Activated CD4-positive, alpha-beta T cell treated with anti-CD3 and anti-CD28 coated beads, Interleukin-2, amount 10 ng/mL, durations not matched to agents 24 days and 14 days (primary cell): Measurements from ENCODE around the gene TMEM134. TPM values are rescaled to one million over a fixed set of nuclear protein-coding genes. Genes with fewer than 3 reads are reported as not detected.
A peak's percentile ranks its signal among the peaks of the same experiment; 100 is the strongest.

Experiments
- DNase-seq: peaks from one replicate; pipeline ENCODE4 v3.0.0; 2022
- H3K27ac Mint-ChIP-seq: one replicate; pipeline ENCODE4 v1.8.0; 2022; ENCODE audit warnings: mild to moderate bottlenecking, mixed read lengths
- H3K27me3 Mint-ChIP-seq: one replicate; pipeline ENCODE4 v1.8.0; 2022; ENCODE audit warnings: mixed read lengths
- H3K36me3 Mint-ChIP-seq: one replicate; pipeline ENCODE4 v1.8.0; 2022; ENCODE audit warnings: low read depth, mild to moderate bottlenecking, mixed read lengths
- H3K4me1 Mint-ChIP-seq: one replicate; pipeline ENCODE4 v1.8.0; 2021; ENCODE audit warnings: mixed read lengths
- H3K4me3 Mint-ChIP-seq: one replicate; pipeline ENCODE4 v1.8.0; 2022; ENCODE audit warnings: mild to moderate bottlenecking, moderate library complexity, mixed read lengths
- H3K9me3 Mint-ChIP-seq: one replicate; pipeline ENCODE4 v1.8.0; 2021; ENCODE audit warnings: mixed read lengths
- intact Hi-C: fragments of 100-400 bp; cut with micrococcal nuclease; formaldehyde crosslinking; loops from one replicate; pipeline ENCODE4 v1.15.1; 2023
- total RNA-seq: library from RNA; stranded (reverse); gene quantifications from 2 replicates; pipeline ENCODE4 v1.2.3, GENCODE V29; 2022

TMEM134 gene
- total RNA-seq, 1 donor from 2014 or later: 56.8 TPM

DNA sequence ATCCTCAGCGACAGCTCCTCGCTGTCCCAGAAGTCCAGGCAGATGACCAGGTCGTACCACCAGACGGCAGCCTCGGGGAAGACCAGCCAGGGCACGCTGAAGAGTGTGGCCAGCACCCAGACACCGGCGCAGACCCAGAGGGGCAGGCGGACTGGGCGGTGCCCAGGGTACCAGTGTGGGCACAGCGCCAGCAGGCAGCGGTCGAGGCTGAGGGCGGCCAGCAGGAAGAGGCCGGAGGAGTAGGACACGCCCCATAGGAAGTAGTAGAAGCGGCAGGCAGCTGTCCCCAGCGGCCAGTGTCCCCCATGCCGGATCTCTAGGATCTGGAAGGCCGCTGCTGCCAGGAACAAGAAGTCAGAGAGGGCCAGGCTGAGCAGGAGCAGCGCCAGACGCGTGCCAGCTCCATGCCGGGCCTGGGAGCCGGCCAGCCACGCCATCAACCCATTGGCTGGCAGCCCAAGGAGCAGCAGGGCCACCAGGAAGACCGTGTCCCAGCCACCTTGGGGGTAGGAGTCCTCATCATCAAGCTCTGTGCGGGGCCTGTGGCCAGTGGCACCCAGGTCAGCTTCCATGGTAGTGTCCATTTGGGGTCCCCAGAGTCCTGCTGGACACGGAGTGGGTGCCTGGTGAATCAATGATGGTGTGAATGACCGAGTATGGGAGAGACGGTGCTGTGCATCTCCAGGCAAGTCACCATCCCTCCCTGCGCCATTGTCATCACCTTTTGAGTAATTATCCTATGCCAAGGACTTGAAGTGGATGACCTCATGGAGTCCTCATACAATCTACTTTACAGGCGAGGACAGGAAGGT is 16.7 kb downstream of the TMEM134 start, which contains the start of gene GPR152:
GPR152 (minus strand) TSS at position 589 of the 812 bp plus-strand sequence; CDS start at position 584, 5 bp downstream.
- no peak for DNase-seq
- Mint-ChIP-seq H3K27ac (no peak within 1 kb of the TSS), H3K9me3 (no peaks in the 10 kb centered on the region), H3K27me3 (peaks cover 3% of the 10 kb centered on the region), H3K4me3 (no peak within 1 kb of the TSS), H3K4me1 (peaks cover 11% of the 10 kb centered on the region), H3K36me3 (no peaks in the 10 kb centered on the region)
- intact Hi-C loops: no loop called here

DNA sequence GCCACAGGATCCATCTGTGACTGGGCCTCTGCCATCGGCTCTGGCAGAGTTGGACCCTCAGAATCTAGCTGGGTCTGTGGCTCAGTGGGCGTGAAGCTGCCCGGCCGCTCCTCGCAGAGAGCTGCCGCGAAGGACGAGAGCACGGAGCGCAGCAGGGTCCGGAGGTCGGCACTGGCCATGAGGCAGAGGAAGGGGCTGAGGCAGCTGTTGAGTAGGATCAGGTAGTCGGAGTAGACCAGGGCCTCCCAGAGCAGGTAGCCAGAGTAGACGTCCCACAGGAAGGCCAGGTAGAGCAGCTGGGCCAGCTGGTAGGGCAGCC is 17.4 kb downstream of the TMEM134 start:
- Mint-ChIP-seq H3K27me3 (peaks cover 3% of the 10 kb centered on the region), H3K27ac (no peak overlapping the region), H3K9me3 (no peaks in the 10 kb centered on the region), H3K4me1 (peaks cover 12% of the 10 kb centered on the region), H3K36me3 (no peaks in the 10 kb centered on the region), H3K4me3 (no peak overlapping the region)
- intact Hi-C loops: no loop called here
- DNase-seq: no peak

DNA sequence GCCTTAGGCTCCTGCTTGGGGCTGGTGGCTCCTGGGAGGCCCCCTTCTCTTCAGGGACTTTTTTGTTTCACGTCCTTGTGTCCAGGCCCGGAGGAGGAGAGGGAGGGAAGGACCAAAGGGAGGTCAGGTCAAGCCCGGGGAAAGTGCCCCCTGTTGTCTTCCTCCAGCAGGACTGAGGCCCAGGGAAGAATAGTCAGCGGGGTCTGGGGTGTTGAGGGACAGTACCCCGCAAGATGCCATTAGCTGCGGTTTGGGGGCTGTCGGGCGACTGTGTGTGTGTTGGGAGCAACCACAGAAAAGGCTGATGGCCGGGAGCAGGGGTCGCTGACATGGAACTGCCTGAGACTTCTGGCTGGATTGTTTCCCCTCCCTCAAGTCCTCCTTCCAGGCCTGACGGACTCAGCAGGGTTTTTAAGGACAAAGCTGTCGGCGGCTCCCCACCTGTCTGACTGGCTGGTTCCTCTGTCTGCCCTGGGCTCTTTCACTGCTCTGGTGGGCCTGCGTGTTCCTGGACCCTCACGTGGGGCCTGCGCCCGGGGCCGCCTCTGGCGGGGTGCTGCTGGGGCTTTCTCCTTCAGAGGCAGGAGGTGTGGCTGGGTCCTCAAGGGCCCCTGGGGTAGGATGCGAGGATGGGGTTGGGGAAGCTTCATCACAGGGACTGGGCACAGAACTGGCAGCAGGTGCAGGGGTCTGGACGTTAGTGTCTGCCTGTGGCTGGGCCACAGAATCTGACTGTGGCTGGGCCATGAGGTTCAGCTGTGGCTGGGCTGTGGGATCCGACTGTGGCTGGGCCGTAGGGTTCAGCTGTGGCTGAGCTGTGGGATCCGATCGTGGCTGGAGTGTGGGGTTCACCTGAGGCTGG is 18.0 kb downstream of the TMEM134 start:
- Mint-ChIP-seq H3K4me1 (peaks cover 16% of the 10 kb centered on the region), H3K4me3 (no peak overlapping the region), H3K27me3 (peaks cover 3% of the 10 kb centered on the region), H3K9me3 (no peaks in the 10 kb centered on the region), H3K36me3 (no peaks in the 10 kb centered on the region), H3K27ac (no peak overlapping the region)
- no peak for DNase-seq
- intact Hi-C loops: no loop called here

- Mint-ChIP-seq H3K36me3 (no peaks in the 10 kb centered on the region), H3K4me3 (no peak overlapping the region), H3K27ac (peak overlapping the region; percentile 16), H3K27me3 (peaks cover 3% of the 10 kb centered on the region), H3K9me3 (no peaks in the 10 kb centered on the region), H3K4me1 (peaks cover 34% of the 10 kb centered on the region)
- intact Hi-C loops: no loop called here
- DNase-seq: no peak
Measured at GRCh38 chr11:67449116-67449844, 19.8 kb downstream of the TMEM134 start.

- intact Hi-C loops: no loop called here
- Mint-ChIP-seq H3K27ac (no peak overlapping the region), H3K36me3 (no peaks in the 10 kb centered on the region), H3K4me1 (peaks cover 38% of the 10 kb centered on the region), H3K27me3 (peaks cover 3% of the 10 kb centered on the region), H3K4me3 (no peak overlapping the region), H3K9me3 (no peaks in the 10 kb centered on the region)
- DNase-seq: no peak
Measured at GRCh38 chr11:67448220-67448609, 20.8 kb downstream of the TMEM134 start.

- no peak for DNase-seq
- peaks cover 48% of the 10 kb centered on the region for H3K4me1 Mint-ChIP-seq
- H3K4me3 Mint-ChIP-seq: peak overlapping the region; percentile 80
- H3K9me3 Mint-ChIP-seq: no peaks in the 10 kb centered on the region
- peaks cover 3% of the 10 kb centered on the region for H3K27me3 Mint-ChIP-seq
- no peaks in the 10 kb centered on the region for H3K36me3 Mint-ChIP-seq
- intact Hi-C loops: no loop called here
- peak overlapping the region; percentile 88 for H3K27ac Mint-ChIP-seq
Measured at GRCh38 chr11:67445515-67445914, 23.5 kb downstream of the TMEM134 start.

DNA sequence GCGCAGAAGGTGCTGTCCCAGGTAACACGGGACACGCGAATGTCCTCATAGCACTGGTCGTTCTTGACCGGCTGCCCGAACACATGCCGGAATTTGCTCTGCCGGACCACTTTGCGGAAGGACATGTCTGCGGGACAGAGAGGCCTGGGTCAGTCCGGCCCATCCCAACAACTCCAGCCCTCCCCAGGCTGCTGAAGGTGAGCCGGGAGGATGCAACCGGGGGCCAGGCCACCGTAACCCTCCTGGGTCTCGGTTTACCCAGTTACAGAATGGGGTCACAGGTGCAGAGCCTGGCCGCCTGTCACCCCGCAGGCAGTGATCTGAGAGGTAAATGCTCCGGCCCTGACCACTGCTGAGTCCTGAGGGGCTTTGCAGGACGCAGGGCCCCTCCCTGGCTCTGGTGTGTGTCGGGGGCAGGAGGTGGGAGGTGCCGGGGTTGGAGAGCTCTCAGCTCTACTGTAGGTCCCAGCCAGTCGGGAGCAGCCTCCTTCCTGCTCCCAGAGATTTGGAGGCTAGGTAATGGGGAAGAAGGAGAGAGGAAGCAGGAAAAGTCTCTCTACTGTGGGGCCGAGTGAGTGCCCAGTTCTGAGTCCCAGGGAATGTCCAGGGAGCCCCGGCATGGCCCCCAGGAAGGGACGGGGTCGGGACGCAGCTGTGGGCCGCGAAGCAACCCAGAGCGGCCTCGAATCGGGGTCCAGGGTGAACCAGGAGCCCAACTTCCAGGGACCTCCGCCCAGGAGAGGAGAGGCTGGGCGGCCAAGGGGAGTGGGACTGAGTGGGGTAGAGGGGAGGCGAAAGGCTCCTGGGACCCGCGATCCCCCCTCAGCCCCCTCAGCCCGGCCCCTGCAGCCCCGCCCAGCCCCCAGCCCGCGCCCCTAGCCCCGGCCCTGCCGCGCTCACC is 26.3 kb downstream of the TMEM134 start:
- H3K36me3 Mint-ChIP-seq: peaks cover 20% of the 10 kb centered on the region
- peak overlapping the region; percentile 90 for H3K27ac Mint-ChIP-seq
- H3K9me3 Mint-ChIP-seq: no peaks in the 10 kb centered on the region
- DNase-seq: no peak
- H3K27me3 Mint-ChIP-seq: no peaks in the 10 kb centered on the region
- H3K4me3 Mint-ChIP-seq: peak overlapping the region; percentile 77
- intact Hi-C loops: no loop called here
- H3K4me1 Mint-ChIP-seq: peaks cover 56% of the 10 kb centered on the region

DNA sequence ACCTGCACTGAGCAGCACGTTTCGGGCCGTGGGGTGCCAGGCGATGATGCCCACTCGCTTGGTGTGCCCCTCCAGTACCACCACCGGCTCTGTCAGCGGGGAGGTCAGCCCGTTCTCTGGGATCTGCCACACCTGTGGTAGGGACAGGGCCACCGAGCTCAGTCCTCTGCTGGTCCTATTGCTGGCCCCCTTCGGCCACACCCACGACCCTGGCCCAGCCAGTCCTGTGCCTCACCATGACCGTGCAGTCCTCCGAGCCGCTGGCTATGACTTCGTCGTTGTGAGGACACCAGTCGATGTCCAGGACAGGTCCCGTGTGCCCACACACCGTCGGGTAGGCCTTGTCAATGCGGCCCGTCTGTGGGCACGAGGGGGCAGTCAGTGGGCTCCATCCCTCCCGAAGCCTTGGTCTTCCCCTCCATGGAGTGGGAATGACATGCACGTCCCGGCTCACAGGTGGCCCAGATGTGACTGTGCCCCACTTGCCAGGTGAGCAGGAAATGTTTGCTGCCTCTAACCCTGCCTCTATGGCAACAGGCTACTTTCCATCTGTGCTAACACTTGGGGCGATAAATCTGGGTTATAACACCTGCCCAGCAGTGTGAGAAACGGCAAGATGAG is 27.2 kb downstream of the TMEM134 start:
- Mint-ChIP-seq H3K27me3 (no peaks in the 10 kb centered on the region), H3K9me3 (no peaks in the 10 kb centered on the region), H3K36me3 (peaks cover 26% of the 10 kb centered on the region), H3K27ac (peak overlapping the region; percentile 90), H3K4me3 (peak overlapping the region; percentile 77), H3K4me1 (peaks cover 54% of the 10 kb centered on the region)
- intact Hi-C loops: no loop called here
- no peak for DNase-seq

- Mint-ChIP-seq H3K36me3 (peaks cover 32% of the 10 kb centered on the region), H3K4me1 (peaks cover 52% of the 10 kb centered on the region), H3K4me3 (peak overlapping the region; percentile 36), H3K27ac (peak overlapping the region; percentile 81), H3K9me3 (no peaks in the 10 kb centered on the region), H3K27me3 (no peaks in the 10 kb centered on the region)
- no peak for DNase-seq
- intact Hi-C loops: no loop called here
Measured at GRCh38 chr11:67441098-67441563, 27.9 kb downstream of the TMEM134 start.

GRCh38 chr11:67440229-67441097 is 28.6 kb downstream of the TMEM134 start:
- Mint-ChIP-seq H3K27me3 (no peaks in the 10 kb centered on the region), H3K36me3 (peaks cover 37% of the 10 kb centered on the region), H3K4me3 (peak overlapping the region; percentile 99), H3K27ac (peak overlapping the region; percentile 98), H3K4me1 (peaks cover 48% of the 10 kb centered on the region), H3K9me3 (no peaks in the 10 kb centered on the region)
- DNase-seq: no peak
- intact Hi-C loops: no loop called here

GRCh38 chr11:67439321-67440228 is 29.5 kb downstream of the TMEM134 start:
- Mint-ChIP-seq H3K4me3 (peak overlapping the region; percentile 99), H3K4me1 (peaks cover 43% of the 10 kb centered on the region), H3K27me3 (no peaks in the 10 kb centered on the region), H3K27ac (peak overlapping the region; percentile 98), H3K9me3 (no peaks in the 10 kb centered on the region), H3K36me3 (peaks cover 40% of the 10 kb centered on the region)
- intact Hi-C loops: no loop called here
- peak; percentile 85 for DNase-seq
